Left ventricle myocardium superior (tissue), 1 donor: ENCODE measurements around the gene MLXIP. TPM values are rescaled to one million over a fixed set of nuclear protein-coding genes. Genes with fewer than 3 reads are reported as not detected.
A peak's percentile ranks its signal among the peaks of the same experiment; 100 is the strongest.
"Not testable (repeated sequence)": the region's sequence is repeated elsewhere in the genome, so short reads cannot be mapped to it uniquely, and the experiment has no call there.

ENCODE experiments used
- ATAC-seq: fragments of 200-7000 bp; cut with Tn5 transposase; one replicate; pipeline ENCODE4 v1.9.1; 2020; ENCODE audit warnings: mild to moderate bottlenecking, moderate library complexity
- DNase-seq: peaks from one replicate; pipeline ENCODE4 v3.0.0-alpha.2; 2020
- intact Hi-C: fragments of 100-400 bp; cut with micrococcal nuclease; formaldehyde crosslinking; loops from one replicate; pipeline ENCODE4 v1.11.0; 2022
- long read RNA-seq: library from polyadenylated mRNA; unstranded; transcript quantifications from one replicate; pipeline ENCODE4 v2.0.0, GENCODE V29; 2021
- total RNA-seq: library from RNA; stranded (reverse); fragmentation: NEBNext Ultra II Directional; extraction: Animal tissue kit (Norgen Biotek cat#: 25700); gene quantifications from one replicate; pipeline ENCODE4 v1.2.1, GENCODE V29; 2021
- donor health status: DM: no; HTN: yes; CAD: no; lungs with severe emphysema.

Gene MLXIP
- total RNA-seq, result 30.2 TPM
- long read RNA-seq, full-length matches to known transcripts, result 8 of 75 reads
- long read RNA-seq, partial matches to known transcripts, result 40 of 75 reads
- long read RNA-seq, other reads (novel, unspliced or antisense), result 27 of 75 reads

GRCh38 chr12:122078141-122079032 is at the start of gene MLXIP:
MLXIP (plus strand) TSS chr12:122078756; CDS start chr12:122078854, 98 bp downstream.
- peak; percentile 97 for DNase-seq
- ATAC-seq, result peak; percentile 85
- intact Hi-C loops, result no loop called here

GRCh38 chr12:122028905-122029560 is 49.5 kb upstream of the MLXIP start:
- no peak for ATAC-seq
- intact Hi-C loops, result no loop called here
- no peak for DNase-seq

GRCh38 chr12:122029620-122030423 is 48.7 kb upstream of the MLXIP start:
- ATAC-seq (peak; percentile 75), DNase-seq (peak; percentile 69)
- intact Hi-C loops, result no loop called here

GRCh38 chr12:122030424-122031035 is 48.0 kb upstream of the MLXIP start:
- DNase-seq, result no peak
- intact Hi-C loops, result no loop called here
- no peak for ATAC-seq

- DNase-seq (peak; percentile 71), ATAC-seq (peak; percentile 51)
- intact Hi-C loops, result no loop called here
These were observed 47.0 kb upstream of the MLXIP start for GRCh38 chr12:122031342-122032216.

- ATAC-seq (no peak), DNase-seq (no peak)
- intact Hi-C loops, result no loop called here
These were observed 46.0 kb upstream of the MLXIP start for GRCh38 chr12:122032580-122032979.

- DNase-seq (no peak), ATAC-seq (no peak)
- intact Hi-C loops, result no loop called here
These were observed 43.3 kb upstream of the MLXIP start for GRCh38 chr12:122035292-122035691.

- no peak for DNase-seq
- ATAC-seq, result no peak
- intact Hi-C loops, result no loop called here
These were observed 42.4 kb upstream of the MLXIP start for GRCh38 chr12:122036153-122036552.

GRCh38 chr12:122040579-122041386 is 37.8 kb upstream of the MLXIP start:
- ATAC-seq (no peak), DNase-seq (no peak)
- intact Hi-C loops, result no loop called here

- DNase-seq, intact Hi-C loops, ATAC-seq: not testable (repeated sequence)
These were observed 37.1 kb upstream of the MLXIP start for GRCh38 chr12:122041458-122041857.

GRCh38 chr12:122042910-122043309 is 35.6 kb upstream of the MLXIP start:
- DNase-seq (no peak), ATAC-seq (no peak)
- intact Hi-C loops, result no loop called here

- intact Hi-C loops, result no loop called here
- ATAC-seq, result no peak
- no peak for DNase-seq
These were observed 35.1 kb upstream of the MLXIP start for GRCh38 chr12:122043476-122043875.

- DNase-seq, result no peak
- intact Hi-C loops, result no loop called here
- ATAC-seq, result no peak
These were observed 33.3 kb upstream of the MLXIP start for GRCh38 chr12:122045262-122045661.

GRCh38 chr12:122046145-122046544 is 32.4 kb upstream of the MLXIP start:
- intact Hi-C loops, result no loop called here
- ATAC-seq, result no peak
- DNase-seq, result no peak

- intact Hi-C loops, result no loop called here
- ATAC-seq (no peak), DNase-seq (no peak)
These were observed 30.4 kb upstream of the MLXIP start for GRCh38 chr12:122048151-122048550.

- DNase-seq, result no peak
- no peak for ATAC-seq
- intact Hi-C loops, result loop anchor here (5.0 kb wide), 1 partner anchor 72 kb away; no protein-coding TSS in a partner anchor
These were observed 28.7 kb upstream of the MLXIP start for GRCh38 chr12:122049827-122050226.

- intact Hi-C loops, result loop anchor here (5.0 kb wide), 1 partner anchor 72 kb away; no protein-coding TSS in a partner anchor
- DNase-seq, result no peak
- no peak for ATAC-seq
These were observed 27.9 kb upstream of the MLXIP start for GRCh38 chr12:122050706-122051105.
